Smooth muscle cell (in vitro differentiated cells): ENCODE data around the gene SLC6A3. TPM values are rescaled to one million over a fixed set of nuclear protein-coding genes. Genes with fewer than 3 reads are reported as not detected.

Experiments used
- DNase-seq: peaks from one replicate; lab custom pipeline; 2025; ENCODE audit not compliant: unreplicated experiment; lab: John Stamatoyannopoulos, UW
- H2AFZ ChIP-seq: fragments of 200-600 bp; sonication (generic); 2 replicates; pipeline ENCODE4 v1.6.0; 2016; ENCODE audit warnings: antibody characterized with exemption, low read depth, mild to moderate bottlenecking
- H3F3A ChIP-seq: fragments of 200-600 bp; sonication (generic); 2 replicates; pipeline ENCODE4 v1.6.0; 2017; ENCODE audit warnings: antibody characterized with exemption, low read depth
- H3K27ac ChIP-seq: fragments of 200-600 bp; sonication (generic); 2 replicates; pipeline ENCODE4 v1.5.1; 2016; ENCODE audit warnings: low read depth, mild to moderate bottlenecking
- H3K27me3 ChIP-seq: fragments of 200-600 bp; sonication (generic); 2 replicates; pipeline ENCODE4 v1.6.1; 2016; ENCODE audit warnings: low read depth, mild to moderate bottlenecking
- H3K36me3 ChIP-seq: fragments of 200-600 bp; sonication (generic); 2 replicates; pipeline ENCODE4 v1.5.1; 2016; ENCODE audit warnings: low read depth
- H3K4me1 ChIP-seq: fragments of 200-600 bp; sonication (generic); 2 replicates; pipeline ENCODE4 v1.5.1; 2016; ENCODE audit warnings: low read depth
- H3K4me2 ChIP-seq: fragments of 200-600 bp; sonication (generic); 2 replicates; pipeline ENCODE4 v1.6.0; 2016; ENCODE audit warnings: mild to moderate bottlenecking
- H3K4me3 ChIP-seq: fragments of 200-600 bp; sonication (generic); 2 replicates; pipeline ENCODE4 v1.5.1; 2016; ENCODE audit warnings: mild to moderate bottlenecking
- H3K79me2 ChIP-seq: fragments of 200-600 bp; sonication (generic); 2 replicates; pipeline ENCODE4 v1.6.0; 2016; ENCODE audit warnings: low read depth, mild to moderate bottlenecking
- H3K9ac ChIP-seq: fragments of 200-600 bp; sonication (generic); 2 replicates; pipeline ENCODE4 v1.6.0; 2016; ENCODE audit warnings: low read depth
- H3K9me3 ChIP-seq: fragments of 200-600 bp; sonication (generic); replicated peaks from 2 replicates; pipeline ENCODE4 v1.5.1; 2016; ENCODE audit warnings: low read depth
- H4K20me1 ChIP-seq: fragments of 200-600 bp; sonication (generic); 2 replicates; pipeline ENCODE4 v1.6.0; 2016; ENCODE audit warnings: low read depth
- WGBS: methylation state at CpG from one replicate; pipeline ENCODE4 v1.1.7; 2016; ENCODE audit warnings: low lambda C conversion rate; 5-methylcytosine and 5-hydroxymethylcytosine counted together
- polyA plus RNA-seq: library from polyadenylated mRNA; unstranded; fragments of >200 nt; fragmentation: Nextera tagmentation; extraction: Ambion mirVana; gene quantifications from 2 replicates; pipeline ENCODE4 v1.2.1, GENCODE V29; 2016
- total RNA-seq: library from RNA; depleted of rRNA; stranded (reverse); fragments of >200 nt; gene quantifications from 2 replicates; pipeline ENCODE4 v1.2.3, GENCODE V29; 2014
- TF ChIP-seq, protein P1 (sequence below): fragments of 200-600 bp; sonication (generic); IDR thresholded peaks from 2 replicates; pipeline ENCODE4 v1.5.1; 2017; ENCODE audit warnings: borderline replicate concordance, mild to moderate bottlenecking, antibody characterized with exemption; ENCODE audit not compliant: insufficient read depth, poor library complexity, severe bottlenecking

Gene SLC6A3
- total and polyA plus RNA-seq, 2 experiments from 2014 or later, result not detected

DNA sequence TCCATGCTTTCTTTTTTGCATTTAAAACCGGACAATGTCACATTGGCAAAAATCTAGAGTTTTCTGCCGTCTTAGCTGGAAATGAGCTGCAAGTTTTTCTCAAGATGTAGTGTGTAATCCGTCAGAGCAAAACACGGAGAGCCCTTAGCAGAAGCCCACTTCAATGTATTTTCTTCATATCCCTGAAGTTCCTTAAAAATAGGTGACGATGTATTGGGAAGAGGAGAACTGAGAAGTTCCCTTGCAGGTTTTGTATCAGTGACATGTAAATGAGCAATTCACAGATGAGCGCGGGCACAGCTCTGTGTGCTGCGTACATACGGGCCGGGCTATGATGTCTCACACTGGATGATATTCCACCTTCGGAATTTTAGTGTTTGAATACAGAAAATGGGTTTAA is 85.5 kb downstream of the SLC6A3 start:
- H3K27ac ChIP-seq, result no peak overlapping the region
- no peaks in the 10 kb centered on the region for H4K20me1 ChIP-seq
- no peak overlapping the region for H3K4me3 ChIP-seq
- WGBS, result 93% methylated on average over 11 of the region's 11 CpGs
- no peak overlapping the region for H3K4me2 ChIP-seq
- H3K36me3 ChIP-seq, result no peaks in the 10 kb centered on the region
- no peak overlapping the region for H3K9ac ChIP-seq
- no peaks in the 10 kb centered on the region for H3F3A ChIP-seq
- DNase-seq, result no peak
- H3K4me1 ChIP-seq, result no peaks in the 10 kb centered on the region
- no peak overlapping the region for H2AFZ ChIP-seq
- H3K27me3 ChIP-seq, result peaks cover 26% of the 10 kb centered on the region
- no peaks in the 10 kb centered on the region for H3K79me2 ChIP-seq
- no peaks in the 10 kb centered on the region for H3K9me3 ChIP-seq
- TF ChIP-seq, protein P1, sequence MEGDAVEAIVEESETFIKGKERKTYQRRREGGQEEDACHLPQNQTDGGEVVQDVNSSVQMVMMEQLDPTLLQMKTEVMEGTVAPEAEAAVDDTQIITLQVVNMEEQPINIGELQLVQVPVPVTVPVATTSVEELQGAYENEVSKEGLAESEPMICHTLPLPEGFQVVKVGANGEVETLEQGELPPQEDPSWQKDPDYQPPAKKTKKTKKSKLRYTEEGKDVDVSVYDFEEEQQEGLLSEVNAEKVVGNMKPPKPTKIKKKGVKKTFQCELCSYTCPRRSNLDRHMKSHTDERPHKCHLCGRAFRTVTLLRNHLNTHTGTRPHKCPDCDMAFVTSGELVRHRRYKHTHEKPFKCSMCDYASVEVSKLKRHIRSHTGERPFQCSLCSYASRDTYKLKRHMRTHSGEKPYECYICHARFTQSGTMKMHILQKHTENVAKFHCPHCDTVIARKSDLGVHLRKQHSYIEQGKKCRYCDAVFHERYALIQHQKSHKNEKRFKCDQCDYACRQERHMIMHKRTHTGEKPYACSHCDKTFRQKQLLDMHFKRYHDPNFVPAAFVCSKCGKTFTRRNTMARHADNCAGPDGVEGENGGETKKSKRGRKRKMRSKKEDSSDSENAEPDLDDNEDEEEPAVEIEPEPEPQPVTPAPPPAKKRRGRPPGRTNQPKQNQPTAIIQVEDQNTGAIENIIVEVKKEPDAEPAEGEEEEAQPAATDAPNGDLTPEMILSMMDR, result no peak

DNA sequence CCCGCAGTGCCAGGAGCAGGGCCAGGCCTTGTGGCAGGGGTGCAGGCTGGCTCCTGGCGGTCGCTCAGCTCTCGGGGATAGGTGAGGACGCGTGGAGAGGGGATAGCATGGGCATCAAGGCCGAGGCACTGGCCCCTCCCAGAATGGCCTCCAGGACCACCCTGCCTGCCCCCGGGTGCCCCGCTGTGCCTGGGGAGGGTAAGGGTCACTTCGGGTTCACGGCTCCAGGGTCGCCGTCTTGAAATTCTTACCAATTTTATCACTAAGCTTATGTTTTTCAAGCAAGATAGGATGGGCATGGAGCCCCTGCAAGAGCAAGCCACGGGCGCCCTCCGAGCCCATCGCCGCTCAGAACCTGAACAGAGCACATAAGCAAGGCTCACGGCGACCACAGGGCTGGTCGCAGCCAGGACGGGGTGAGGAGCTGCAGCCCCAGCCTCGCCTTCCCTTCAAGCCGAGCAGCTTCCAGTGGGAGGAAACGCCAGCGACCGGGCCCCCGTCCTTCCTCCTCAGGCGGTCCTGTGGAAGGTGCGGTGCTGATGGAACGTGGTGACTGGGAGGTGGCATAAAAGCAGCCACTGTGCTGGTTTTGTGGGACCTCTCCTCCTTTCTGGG is 86.1 kb downstream of the SLC6A3 start:
- H3K36me3 ChIP-seq, result no peaks in the 10 kb centered on the region
- WGBS, result 91% methylated on average over 31 of the region's 31 CpGs
- no peak overlapping the region for H3K4me2 ChIP-seq
- H3K4me3 ChIP-seq, result no peak overlapping the region
- H3K27me3 ChIP-seq, result peaks cover 25% of the 10 kb centered on the region
- H4K20me1 ChIP-seq, result no peaks in the 10 kb centered on the region
- H3K4me1 ChIP-seq, result no peaks in the 10 kb centered on the region
- TF ChIP-seq, protein P1, result no peak
- H3K79me2 ChIP-seq, result no peaks in the 10 kb centered on the region
- H3K9me3 ChIP-seq, result no peaks in the 10 kb centered on the region
- no peak overlapping the region for H2AFZ ChIP-seq
- H3K27ac ChIP-seq, result no peak overlapping the region
- no peaks in the 10 kb centered on the region for H3F3A ChIP-seq
- no peak for DNase-seq
- no peak overlapping the region for H3K9ac ChIP-seq

DNA sequence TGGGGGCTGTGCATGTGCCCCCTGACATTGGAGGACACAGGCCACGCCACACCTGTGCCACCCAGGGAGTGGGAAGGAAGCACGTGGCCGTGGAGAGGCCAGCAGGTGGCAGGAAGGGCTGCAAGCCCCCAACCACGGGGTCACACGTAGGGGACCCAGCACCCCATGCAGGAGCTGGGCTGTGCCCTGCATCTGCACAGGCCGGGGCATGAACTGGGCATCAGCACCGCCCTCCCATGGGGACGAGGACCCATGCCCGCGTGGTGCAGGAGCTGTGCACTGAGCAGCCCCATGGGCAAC is 86.6 kb downstream of the SLC6A3 start:
- Histone ChIP-seq H3K9ac (no peak overlapping the region), H3K4me2 (no peak overlapping the region), H4K20me1 (no peaks in the 10 kb centered on the region), H3K4me3 (no peak overlapping the region), H3K4me1 (no peaks in the 10 kb centered on the region), H3K27ac (no peak overlapping the region), H3K9me3 (no peaks in the 10 kb centered on the region), H3F3A (no peaks in the 10 kb centered on the region), H2AFZ (no peak overlapping the region), H3K36me3 (no peaks in the 10 kb centered on the region), H3K79me2 (no peaks in the 10 kb centered on the region), H3K27me3 (peaks cover 24% of the 10 kb centered on the region)
- no peak for DNase-seq
- 85% methylated on average over 10 of the region's 10 CpGs for WGBS
- TF ChIP-seq, protein P1, result no peak
